Trophoblast cell (in vitro differentiated cells and primary cell): Measurements from ENCODE around the gene ARHGAP45.

Source experiments
- DNase-seq, 2 donors: peaks; one replicate each; pipeline ENCODE4 v3.0.0-alpha.2; 2016
- H2AFZ ChIP-seq: 2 replicates; pipeline ENCODE4 v1.6.1; 2013; ENCODE audit warnings: low read length, moderate library complexity, mild to moderate bottlenecking; ENCODE audit not compliant: insufficient read depth, poor library complexity
- H2AK5ac ChIP-seq: 2 replicates; pipeline ENCODE4 v1.6.1; 2013; ENCODE audit warnings: mild to moderate bottlenecking, low read length
- H2BK120ac ChIP-seq: 2 replicates; pipeline ENCODE4 v1.6.1; 2013; ENCODE audit warnings: low read length, mild to moderate bottlenecking, moderate library complexity; ENCODE audit not compliant: insufficient read depth, poor library complexity
- H2BK12ac ChIP-seq: 2 replicates; pipeline ENCODE4 v1.6.1; 2013; ENCODE audit warnings: mild to moderate bottlenecking, low read length, moderate library complexity
- H2BK5ac ChIP-seq: 2 replicates; pipeline ENCODE4 v1.6.1; 2013; ENCODE audit warnings: low read length, low read depth, moderate library complexity, mild to moderate bottlenecking; ENCODE audit not compliant: poor library complexity
- H3K14ac ChIP-seq: 2 replicates; pipeline ENCODE4 v1.6.1; 2013; ENCODE audit warnings: mild to moderate bottlenecking, low read length
- H3K18ac ChIP-seq: 2 replicates; pipeline ENCODE4 v1.6.1; 2013; ENCODE audit warnings: mild to moderate bottlenecking, low read length
- H3K23ac ChIP-seq: 2 replicates; pipeline ENCODE4 v1.6.1; 2013; ENCODE audit warnings: low read length
- H3K27ac ChIP-seq: 2 replicates; pipeline ENCODE4 v1.5.1; 2013; ENCODE audit warnings: low read depth, mild to moderate bottlenecking, inconsistent platforms, low read length, moderate library complexity
- H3K27me3 ChIP-seq: 2 replicates; pipeline ENCODE4 v1.6.1; 2013; ENCODE audit warnings: inconsistent platforms, mild to moderate bottlenecking, low read length, moderate library complexity; ENCODE audit not compliant: insufficient read depth
- H3K36me3 ChIP-seq, 2 experiments: 1 replicate in 1 of 2; 2 replicates in 1 of 2; pipeline ENCODE4 v1.6.1; 2013; ENCODE audit warnings: low read length in 2 of 2, mild to moderate bottlenecking in 2 of 2, moderate library complexity in 1 of 2; ENCODE audit not compliant: insufficient read depth in 2 of 2, control insufficient read depth in 1 of 2
- H3K4ac ChIP-seq: 2 replicates; pipeline ENCODE4 v1.6.1; 2013; ENCODE audit warnings: low read depth, mild to moderate bottlenecking, low read length, moderate library complexity
- H3K4me1 ChIP-seq, 2 experiments: 1 replicate in 1 of 2; 2 replicates in 1 of 2; pipeline ENCODE4 v1.6.1; 2013; ENCODE audit warnings: low read length in 2 of 2, mild to moderate bottlenecking in 2 of 2, moderate library complexity in 1 of 2; ENCODE audit not compliant: insufficient read depth in 2 of 2, control insufficient read depth in 1 of 2
- H3K4me2 ChIP-seq: 2 replicates; pipeline ENCODE4 v1.6.1; 2013; ENCODE audit warnings: inconsistent platforms, mild to moderate bottlenecking, low read length, moderate library complexity
- H3K4me3 ChIP-seq: 2 replicates; pipeline ENCODE4 v1.5.1; 2013; ENCODE audit warnings: mild to moderate bottlenecking, low read depth, low read length, inconsistent platforms
- H3K79me1 ChIP-seq: one replicate; pipeline ENCODE4 v1.6.1; 2013; ENCODE audit warnings: low read length
- H3K79me2 ChIP-seq: 2 replicates; pipeline ENCODE4 v1.6.1; 2013; ENCODE audit warnings: low read length, mild to moderate bottlenecking; ENCODE audit not compliant: control insufficient read depth, insufficient read depth, poor library complexity
- H3K9ac ChIP-seq: 2 replicates; pipeline ENCODE4 v1.6.1; 2013; ENCODE audit warnings: mild to moderate bottlenecking, low read length
- H3K9me3 ChIP-seq: 2 replicates; pipeline ENCODE4 v1.6.1; 2013; ENCODE audit warnings: low read depth, mild to moderate bottlenecking, control low read depth, inconsistent platforms, low read length; ENCODE audit not compliant: insufficient read depth
- H4K12ac ChIP-seq: 2 replicates; pipeline ENCODE4 v1.6.1; 2013; ENCODE audit warnings: low read depth, mild to moderate bottlenecking, low read length, moderate library complexity
- H4K8ac ChIP-seq: 2 replicates; pipeline ENCODE4 v1.6.1; 2013; ENCODE audit warnings: low read depth, mild to moderate bottlenecking, low read length, moderate library complexity
- H4K91ac ChIP-seq: one replicate; pipeline ENCODE4 v1.6.1; 2013; ENCODE audit warnings: low read depth, mild to moderate bottlenecking, low read length, moderate library complexity
- WGBS: extraction: QIAGEN DNeasy Blood & Tissue Kit; methylation state at CpG from one replicate; pipeline ENCODE4 v1.1.7; 2013; ENCODE audit warnings: missing lambda C conversion rate; ENCODE audit not compliant: insufficient read length, insufficient coverage; ENCODE audit errors: extremely low coverage; 5-methylcytosine and 5-hydroxymethylcytosine counted together

ARHGAP45 gene

DNA sequence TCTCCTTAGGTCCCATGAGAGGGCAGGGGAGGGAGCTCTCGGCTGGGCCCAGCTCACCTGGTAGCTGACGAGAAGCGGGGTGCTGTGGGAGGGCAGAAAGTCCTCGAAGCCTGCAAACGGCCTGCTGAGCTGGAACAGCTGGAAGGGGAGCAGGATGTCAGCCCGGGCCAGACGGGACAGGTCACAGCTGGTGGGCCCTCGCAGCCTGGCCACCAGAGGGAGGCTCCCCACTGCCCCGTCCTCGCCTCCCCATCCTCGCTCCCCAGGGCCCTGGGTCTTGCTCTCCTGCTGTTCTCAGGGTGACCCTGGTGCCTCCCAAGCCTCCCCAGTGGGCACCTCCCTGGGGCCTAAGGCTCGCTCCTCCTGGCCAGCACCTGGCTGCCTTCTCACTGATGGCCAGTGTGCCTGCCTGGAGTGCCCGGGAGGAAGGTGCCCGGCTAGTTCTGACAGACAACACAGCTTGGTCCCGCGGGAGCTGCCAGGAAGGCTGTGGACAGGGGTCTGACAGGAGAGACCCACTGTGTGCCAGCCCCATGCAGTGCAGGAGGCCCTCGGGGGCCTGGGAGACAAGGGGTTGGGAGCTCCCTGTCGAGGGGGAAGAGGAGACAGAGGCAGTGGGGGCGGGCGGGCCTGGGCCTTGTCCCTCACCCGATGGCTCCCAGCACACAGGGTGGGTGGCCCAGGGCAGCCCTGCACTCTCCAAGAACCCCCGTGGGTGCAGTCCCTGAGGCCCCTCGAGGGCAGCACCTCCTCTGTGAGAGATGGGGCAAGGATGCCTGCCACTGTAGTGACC, 57.1 kb downstream of the ARHGAP45 start:
- H3K27me3 ChIP-seq = no peaks in the 10 kb centered on the region
- DNase-seq = no peak
- H2BK12ac ChIP-seq = no peak overlapping the region
- H4K8ac ChIP-seq = no peak overlapping the region
- H3K18ac ChIP-seq = no peak overlapping the region
- H3K9ac ChIP-seq = no peak overlapping the region
- H3K79me2 ChIP-seq = no peaks in the 10 kb centered on the region
- no peak overlapping the region for H3K4ac ChIP-seq
- H2BK120ac ChIP-seq = no peak overlapping the region
- no peak overlapping the region for H3K23ac ChIP-seq
- H3K4me1 ChIP-seq = no peaks in the 10 kb centered on the region
- no peak overlapping the region for H2BK5ac ChIP-seq
- no peak overlapping the region for H4K12ac ChIP-seq
- no peak overlapping the region for H3K14ac ChIP-seq
- H4K91ac ChIP-seq = no peak overlapping the region
- no peaks in the 10 kb centered on the region for H3K79me1 ChIP-seq
- no peak overlapping the region for H3K4me2 ChIP-seq
- H3K36me3 ChIP-seq = peaks cover 69 to 75% of the 10 kb centered on the region in 2 experiments
- no peak overlapping the region for H2AK5ac ChIP-seq
- H2AFZ ChIP-seq = no peak overlapping the region
- WGBS = no CpG with 5 or more reads among the region's 23 CpGs
- no peak overlapping the region for H3K4me3 ChIP-seq
- H3K27ac ChIP-seq = no peak overlapping the region
- peaks cover 2% of the 10 kb centered on the region for H3K9me3 ChIP-seq

- Histone ChIP-seq H2BK120ac (no peak overlapping the region), H3K36me3 (peaks cover 53 to 61% of the 10 kb centered on the region in 2 experiments), H3K27ac (no peak overlapping the region), H2AFZ (no peak overlapping the region), H4K8ac (no peak overlapping the region), H3K18ac (no peak overlapping the region), H3K9me3 (peaks cover 2% of the 10 kb centered on the region), H2BK12ac (no peak overlapping the region), H3K4me1 (no peaks in the 10 kb centered on the region), H3K79me1 (no peaks in the 10 kb centered on the region), H2AK5ac (no peak overlapping the region), H3K23ac (no peak overlapping the region), H3K9ac (no peak overlapping the region), H3K4ac (no peak overlapping the region), H4K12ac (no peak overlapping the region), H3K79me2 (no peaks in the 10 kb centered on the region), H3K4me3 (no peak overlapping the region), H2BK5ac (no peak overlapping the region), H3K27me3 (no peaks in the 10 kb centered on the region), H4K91ac (no peak overlapping the region), H3K4me2 (no peak overlapping the region), H3K14ac (no peak overlapping the region)
- DNase-seq = no peak
- no CpG with 5 or more reads among the region's 33 CpGs for WGBS
These were observed 58.9 kb downstream of the ARHGAP45 start for GRCh38 chr19:1125601-1126467.

DNA sequence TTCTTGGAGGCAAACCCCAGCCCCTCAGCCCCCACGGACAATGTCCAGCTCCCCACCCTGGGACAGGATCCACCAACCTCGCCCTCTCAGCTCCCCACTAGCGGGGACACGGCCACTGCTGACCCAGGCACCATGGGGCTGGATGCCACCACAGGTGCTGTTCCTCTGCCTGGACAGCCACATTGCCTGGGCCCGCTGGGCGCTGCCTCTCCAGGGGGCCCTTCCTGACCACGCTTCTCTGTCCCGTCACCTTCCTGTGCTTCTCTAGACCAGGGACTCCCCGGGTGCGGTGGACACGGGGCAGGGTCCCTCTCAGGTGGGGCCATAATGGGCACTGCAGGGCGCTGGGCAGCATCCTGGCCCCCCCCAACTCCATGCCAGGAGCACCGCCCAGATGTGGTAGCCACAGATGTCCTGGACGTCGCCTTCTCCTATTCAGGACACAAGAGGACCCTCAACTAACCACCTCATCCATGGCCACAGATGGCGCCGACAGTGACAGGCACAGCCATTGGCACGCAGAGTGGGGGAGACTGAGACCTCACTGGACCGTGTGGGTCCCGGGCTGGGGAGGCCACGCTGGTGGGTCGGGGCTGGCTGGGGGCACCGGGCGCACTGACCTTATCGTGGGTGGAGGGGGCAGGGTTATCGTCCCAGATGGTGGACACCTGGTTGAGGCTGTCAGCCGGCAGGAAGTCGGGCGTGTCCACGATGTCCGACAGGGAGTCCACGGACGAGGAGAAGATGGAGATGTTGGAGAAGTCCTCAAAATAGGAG, 60.2 kb downstream of the ARHGAP45 start:
- Histone ChIP-seq H3K9ac (no peak overlapping the region), H2BK12ac (no peak overlapping the region), H3K27ac (no peak overlapping the region), H3K9me3 (peaks cover 2% of the 10 kb centered on the region), H2AK5ac (no peak overlapping the region), H3K36me3 (peaks cover 40 to 48% of the 10 kb centered on the region in 2 experiments), H3K4me3 (no peak overlapping the region), H3K23ac (no peak overlapping the region), H3K14ac (no peak overlapping the region), H2BK5ac (no peak overlapping the region), H2BK120ac (no peak overlapping the region), H2AFZ (no peak overlapping the region), H3K27me3 (no peaks in the 10 kb centered on the region), H3K4me2 (no peak overlapping the region), H4K8ac (no peak overlapping the region), H3K18ac (no peak overlapping the region), H4K12ac (no peak overlapping the region), H3K4ac (no peak overlapping the region), H3K79me2 (peaks cover 2% of the 10 kb centered on the region), H3K79me1 (peaks cover 8% of the 10 kb centered on the region), H4K91ac (no peak overlapping the region), H3K4me1 (peaks cover 7 to 11% of the 10 kb centered on the region in 2 experiments)
- no CpG with 5 or more reads among the region's 33 CpGs for WGBS
- no peak for DNase-seq

- H2AFZ ChIP-seq = no peak overlapping the region
- no peak overlapping the region for H3K4me3 ChIP-seq
- peaks cover 16% of the 10 kb centered on the region in 2 experiments for H3K4me1 ChIP-seq
- no peak overlapping the region for H2AK5ac ChIP-seq
- peaks cover 31 to 39% of the 10 kb centered on the region in 2 experiments for H3K36me3 ChIP-seq
- no peak overlapping the region for H3K14ac ChIP-seq
- WGBS = no CpG with 5 or more reads among the region's 17 CpGs
- H3K18ac ChIP-seq = no peak overlapping the region
- no peak overlapping the region for H3K23ac ChIP-seq
- no peak overlapping the region for H4K12ac ChIP-seq
- H3K79me2 ChIP-seq = peaks cover 3% of the 10 kb centered on the region
- no peak overlapping the region for H2BK12ac ChIP-seq
- H3K27me3 ChIP-seq = no peaks in the 10 kb centered on the region
- no peak overlapping the region for H3K4ac ChIP-seq
- no peak overlapping the region for H4K8ac ChIP-seq
- H3K9me3 ChIP-seq = peaks cover 2% of the 10 kb centered on the region
- no peak overlapping the region for H4K91ac ChIP-seq
- H2BK5ac ChIP-seq = no peak overlapping the region
- H2BK120ac ChIP-seq = no peak overlapping the region
- no peak for DNase-seq
- H3K27ac ChIP-seq = no peak overlapping the region
- H3K79me1 ChIP-seq = peaks cover 11% of the 10 kb centered on the region
- no peak overlapping the region for H3K9ac ChIP-seq
- H3K4me2 ChIP-seq = no peak overlapping the region
These were observed 61.1 kb downstream of the ARHGAP45 start for GRCh38 chr19:1128106-1128505.
